Upper lobe of left lung (tissue), 6 donors: Measurements from ENCODE around the gene YIPF3. TPM values are rescaled to one million over a fixed set of nuclear protein-coding genes. Genes with fewer than 3 reads are reported as not detected.

Experiments
- ATAC-seq, 2 donors: fragments of 200-7000 bp; cut with Tn5 transposase; one replicate each; pipeline ENCODE4 v1.9.1; 2022; ENCODE audit warnings: mild to moderate bottlenecking in 2 of 2, moderate library complexity in 2 of 2; ENCODE audit not compliant: low FRiP score in 2 of 2
- DNase-seq, 2 donors: peaks; one replicate each; pipeline ENCODE4 v3.0.0-alpha.2; 2019 to 2020
- H3K27ac ChIP-seq, 4 donors: fragments of 200-600 bp; sonication (generic); one replicate each; pipeline ENCODE4 v1.5.1; 2016 to 2019
- H3K27me3 ChIP-seq, 4 donors: fragments of 200-600 bp; sonication (generic); one replicate each; pipeline ENCODE4 v1.5.1; 2017 to 2019
- H3K36me3 ChIP-seq, 4 donors: fragments of 200-600 bp; sonication (generic); one replicate each; pipeline ENCODE4 v1.5.1; 2016 to 2019
- H3K4me1 ChIP-seq, 4 donors: fragments of 200-600 bp; sonication (generic); one replicate each; pipeline ENCODE4 v1.5.1; 2018 to 2019
- H3K4me3 ChIP-seq, 4 donors: fragments of 200-600 bp; sonication (generic); one replicate each; pipeline ENCODE4 v1.5.1; 2017 to 2019; ENCODE audit warnings: mild to moderate bottlenecking in 2 of 4, moderate library complexity in 1 of 4
- H3K9me3 ChIP-seq, 4 donors: fragments of 200-600 bp; sonication (generic); one replicate each; pipeline ENCODE4 v1.5.1; 2018 to 2019
- EP300 ChIP-seq, 4 donors: sonication (generic); formaldehyde crosslinking; IDR thresholded peaks; one replicate each; pipeline ENCODE4 v1.5.1; 2017; ENCODE audit warnings: antibody characterized with exemption in 4 of 4, control low read depth in 2 of 4
- POLR2A ChIP-seq, 4 donors: fragments of 450-650 bp; IDR thresholded peaks; one replicate each; pipeline ENCODE4 v1.5.1; 2016 to 2017; ENCODE audit warnings: antibody characterized with exemption in 4 of 4, mild to moderate bottlenecking in 2 of 4
- POLR2AphosphoS5 ChIP-seq, 2 donors: sonication (generic); formaldehyde crosslinking; IDR thresholded peaks; one replicate each; pipeline ENCODE4 v1.5.1; 2017; ENCODE audit warnings: antibody characterized with exemption in 2 of 2
- WGBS, 2 donors: methylation state at CpG; one replicate each; pipeline ENCODE4 v1.1.5; 2017 to 2018; 5-methylcytosine and 5-hydroxymethylcytosine counted together
- total RNA-seq, 6 donors: library from RNA; depleted of rRNA in 4 of 6; stranded (reverse); fragments of >200 nt in 4 of 6; gene quantifications; one replicate each; pipeline versions ENCODE4 v1.1.0 to v1.2.1, GENCODE V29; 2016 to 2021
- TF ChIP-seq, protein P1 (sequence below), 6 experiments: fragments of 450-650 bp in 4 of 6; fragments of 200-600 bp in 2 of 6; sonication (generic) in 2 of 6; IDR thresholded peaks; one replicate each; pipeline ENCODE4 v1.5.1; 2016 to 2019; ENCODE audit warnings: antibody characterized with exemption in 6 of 6
- donor health status: DM: no; HTN: no; CAD: no; lungs with moderate emphysema.
- donor health status: DM: no; HTN: yes; CAD: no; lungs with severe emphysema.

Gene YIPF3
- total RNA-seq, 6 donors from 2014 or later: 103 to 170 (median 125) TPM

DNA sequence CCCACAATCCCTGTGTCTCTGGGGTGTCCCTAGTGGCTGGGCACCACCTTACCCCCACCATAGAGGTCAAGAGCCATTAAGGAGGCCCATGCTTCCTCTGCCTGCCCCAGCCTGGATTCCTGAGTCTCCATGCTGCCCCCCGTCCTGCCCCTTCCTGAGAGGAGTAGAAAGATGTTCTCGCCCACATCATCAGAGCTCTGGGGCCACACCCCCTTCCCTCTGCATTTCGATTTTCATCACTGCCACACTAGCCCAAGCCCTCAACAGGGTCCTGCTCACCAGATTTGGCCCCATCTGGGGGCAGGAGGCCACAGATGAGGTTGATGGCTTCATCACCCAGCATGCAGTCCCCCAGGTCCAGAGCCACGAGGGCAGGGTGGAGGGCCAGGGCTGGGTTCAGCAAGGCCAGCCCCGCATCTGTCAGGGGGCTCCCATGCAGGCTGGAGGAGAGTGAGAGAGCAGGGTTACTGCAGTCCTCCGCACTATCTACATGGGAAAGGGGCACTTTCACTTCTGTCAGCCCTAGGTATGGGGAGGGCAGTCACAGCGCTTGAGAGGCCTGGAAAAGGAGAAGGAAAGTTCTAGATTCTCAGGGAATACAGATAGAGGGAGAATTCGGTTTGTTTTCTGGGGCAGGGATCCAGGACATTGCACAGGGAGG is 8.1 kb downstream of the YIPF3 start:
- TF ChIP-seq POLR2A (IDR thresholded peaks at IDR 0.05) (no peak), POLR2AphosphoS5 (IDR thresholded peaks at IDR 0.05) (no peak), EP300 (IDR thresholded peaks at IDR 0.05) (no peak)
- TF ChIP-seq, protein P1, sequence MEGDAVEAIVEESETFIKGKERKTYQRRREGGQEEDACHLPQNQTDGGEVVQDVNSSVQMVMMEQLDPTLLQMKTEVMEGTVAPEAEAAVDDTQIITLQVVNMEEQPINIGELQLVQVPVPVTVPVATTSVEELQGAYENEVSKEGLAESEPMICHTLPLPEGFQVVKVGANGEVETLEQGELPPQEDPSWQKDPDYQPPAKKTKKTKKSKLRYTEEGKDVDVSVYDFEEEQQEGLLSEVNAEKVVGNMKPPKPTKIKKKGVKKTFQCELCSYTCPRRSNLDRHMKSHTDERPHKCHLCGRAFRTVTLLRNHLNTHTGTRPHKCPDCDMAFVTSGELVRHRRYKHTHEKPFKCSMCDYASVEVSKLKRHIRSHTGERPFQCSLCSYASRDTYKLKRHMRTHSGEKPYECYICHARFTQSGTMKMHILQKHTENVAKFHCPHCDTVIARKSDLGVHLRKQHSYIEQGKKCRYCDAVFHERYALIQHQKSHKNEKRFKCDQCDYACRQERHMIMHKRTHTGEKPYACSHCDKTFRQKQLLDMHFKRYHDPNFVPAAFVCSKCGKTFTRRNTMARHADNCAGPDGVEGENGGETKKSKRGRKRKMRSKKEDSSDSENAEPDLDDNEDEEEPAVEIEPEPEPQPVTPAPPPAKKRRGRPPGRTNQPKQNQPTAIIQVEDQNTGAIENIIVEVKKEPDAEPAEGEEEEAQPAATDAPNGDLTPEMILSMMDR (IDR thresholded peaks at IDR 0.05): no peak
- Histone ChIP-seq H3K9me3 (no peaks in the 10 kb centered on the region), H3K27me3 (peaks cover 0 to 8% (median 5%) of the 10 kb centered on the region in 4 donors), H3K36me3 (peaks cover 17 to 55% (median 48%) of the 10 kb centered on the region in 4 donors), H3K27ac (no peak overlapping the region), H3K4me1 (peaks cover 15 to 42% (median 27%) of the 10 kb centered on the region in 4 donors), H3K4me3 (peak overlapping the region in 1 of 4 donors; percentile 79)
- DNase-seq (no peak), ATAC-seq (no peak)
- WGBS, 2 donors: 67 to 78% methylated on average over 8 of the region's 8 CpGs

DNA sequence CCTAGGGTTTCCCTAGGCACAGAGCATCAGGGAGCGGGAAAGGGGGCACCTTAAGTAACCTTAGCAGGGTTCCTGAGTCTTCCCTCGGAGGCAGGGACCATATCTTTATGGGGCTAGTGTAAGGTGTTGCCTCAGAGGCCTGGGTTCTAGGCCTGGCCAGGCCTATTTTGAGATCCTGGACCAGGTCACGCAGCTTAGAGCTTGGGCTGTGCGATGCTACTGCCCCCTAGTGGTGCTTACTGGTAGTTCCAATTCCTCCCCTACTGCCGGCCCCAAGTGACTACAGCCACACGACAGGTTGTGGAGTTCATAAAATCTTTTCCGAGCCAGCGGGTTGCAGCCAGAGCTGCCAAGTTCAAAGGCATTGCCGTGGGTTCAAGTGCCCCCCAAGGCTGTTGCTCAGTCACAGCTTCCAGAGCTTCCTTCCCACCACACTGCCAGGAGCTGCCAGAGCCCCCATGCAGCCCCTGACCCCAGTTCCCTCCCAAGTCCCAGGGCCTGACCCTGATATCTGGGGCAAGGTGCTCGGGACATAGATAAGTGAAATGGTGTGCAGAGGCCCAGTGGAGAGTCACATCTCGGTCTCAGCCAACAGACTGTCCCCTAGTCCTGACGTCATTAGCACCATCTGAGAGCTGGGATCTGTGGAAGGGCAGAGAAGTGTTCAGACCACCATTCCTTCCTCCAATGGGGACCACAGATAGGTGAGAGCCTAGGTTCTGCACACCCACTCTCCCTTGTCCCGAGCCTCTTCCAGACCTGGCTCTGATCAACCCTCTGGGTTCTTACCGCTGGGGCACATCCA is 9.9 kb downstream of the YIPF3 start:
- TF ChIP-seq, protein P1 (IDR thresholded peaks at IDR 0.05): peak; percentile 90 to 96 (median 94)
- no peak for TF ChIP-seq EP300 (IDR thresholded peaks at IDR 0.05)
- Histone ChIP-seq H3K4me1 (peaks cover 15 to 34% (median 24%) of the 10 kb centered on the region in 4 donors), H3K4me3 (no peak overlapping the region), H3K27ac (no peak overlapping the region), H3K9me3 (no peaks in the 10 kb centered on the region), H3K36me3 (peaks cover 13 to 55% (median 47%) of the 10 kb centered on the region in 4 donors), H3K27me3 (peaks cover 0 to 8% (median 5%) of the 10 kb centered on the region in 4 donors)
- ATAC-seq (peak; percentile 68 to 79), DNase-seq (peak in 1 of 2 donors; percentile 79)
- 28 to 48% methylated on average over 7 to 14 of the region's 14 CpGs for WGBS, 2 donors

DNA sequence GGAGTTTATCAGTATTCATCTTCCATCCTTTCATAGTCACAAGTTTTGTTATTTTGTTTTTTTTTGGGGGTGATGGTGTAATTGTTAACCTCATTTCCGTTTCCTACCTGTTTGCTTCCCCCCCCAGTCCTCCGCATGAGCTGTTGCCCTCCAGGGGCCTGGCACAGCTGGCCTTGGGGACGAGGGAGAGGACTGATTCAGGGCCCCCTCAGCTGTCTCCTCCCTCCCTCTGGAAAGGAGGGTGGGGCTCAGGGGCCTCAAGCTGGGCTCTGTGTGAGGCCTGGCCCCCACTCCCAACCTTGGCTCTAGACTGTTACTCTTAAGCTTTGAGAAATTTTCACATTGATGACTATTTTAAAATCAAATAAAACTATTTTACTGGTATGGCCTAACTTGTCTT is 10.6 kb downstream of the YIPF3 start:
- no peak overlapping the region for H3K27ac ChIP-seq
- no peak overlapping the region for H3K4me3 ChIP-seq
- H3K27me3 ChIP-seq: peaks cover 0 to 8% (median 5%) of the 10 kb centered on the region in 4 donors
- no peak for TF ChIP-seq EP300 (IDR thresholded peaks at IDR 0.05)
- TF ChIP-seq, protein P1 (IDR thresholded peaks at IDR 0.05): no peak
- H3K4me1 ChIP-seq: peaks cover 15 to 32% (median 24%) of the 10 kb centered on the region in 4 donors
- DNase-seq (no peak), ATAC-seq (no peak)
- peaks cover 10 to 54% (median 44%) of the 10 kb centered on the region in 4 donors for H3K36me3 ChIP-seq
- WGBS, 2 donors: 89 to 96% methylated on average over 3 of the region's 3 CpGs
- H3K9me3 ChIP-seq: no peaks in the 10 kb centered on the region

DNA sequence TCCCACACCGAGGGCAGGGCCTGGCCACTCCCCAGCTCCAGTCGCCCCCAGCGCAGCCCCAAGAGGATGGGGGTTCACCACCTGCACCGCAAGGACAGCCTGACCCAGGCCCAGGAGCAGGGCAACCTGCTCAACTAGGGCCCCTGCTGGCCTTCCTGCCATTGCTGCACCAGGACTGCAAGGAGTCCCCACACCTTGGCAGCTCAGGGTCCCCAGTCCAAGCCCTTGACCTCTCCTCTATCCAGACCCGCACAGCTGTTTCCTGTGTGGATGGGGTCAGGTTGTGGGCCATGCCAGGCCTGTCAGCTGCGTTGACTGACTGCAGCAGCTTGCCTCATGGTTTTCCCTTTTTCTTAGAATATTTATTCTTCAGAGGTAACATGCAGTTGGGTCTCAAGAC is 11.0 kb downstream of the YIPF3 start:
- no peaks in the 10 kb centered on the region for H3K9me3 ChIP-seq
- TF ChIP-seq, protein P1 (IDR thresholded peaks at IDR 0.05): no peak
- TF ChIP-seq POLR2A (IDR thresholded peaks at IDR 0.05) (no peak), POLR2AphosphoS5 (IDR thresholded peaks at IDR 0.05) (no peak), EP300 (IDR thresholded peaks at IDR 0.05) (no peak)
- ATAC-seq: no peak
- H3K27me3 ChIP-seq: peaks cover 0 to 8% (median 5%) of the 10 kb centered on the region in 4 donors
- 63 to 80% methylated on average over 2 to 6 of the region's 6 CpGs for WGBS, 2 donors
- no peak overlapping the region for H3K4me3 ChIP-seq
- no peak for DNase-seq
- peaks cover 10 to 54% (median 44%) of the 10 kb centered on the region in 4 donors for H3K36me3 ChIP-seq
- H3K4me1 ChIP-seq: peaks cover 13 to 28% (median 22%) of the 10 kb centered on the region in 4 donors
- no peak overlapping the region for H3K27ac ChIP-seq
